OCI-LY3 (cell line): Measurements from ENCODE around the gene MUSK.
"Not testable (repeated sequence)": the region's sequence is repeated elsewhere in the genome, so short reads cannot be mapped to it uniquely, and the experiment has no call there.

Experiments
- H2AFZ ChIP-seq: fragments of 200-600, 300-600 bp; shearing (Covaris generic); 2 replicates; pipeline ENCODE4 v1.6.0; 2014; ENCODE audit warnings: antibody characterized with exemption, low read depth, low read length
- H3K27ac ChIP-seq: fragments of 200-600, 300-600 bp; sonication (generic); 2 replicates; pipeline ENCODE4 v1.5.1; 2014; ENCODE audit warnings: mild to moderate bottlenecking, low read length, moderate library complexity, mixed read lengths
- H3K27me3 ChIP-seq: fragments of 200-600, 300-600 bp; sonication (generic); 2 replicates; pipeline ENCODE4 v1.6.1; 2014; ENCODE audit warnings: low read depth, low read length, mixed read lengths
- H3K36me3 ChIP-seq: fragments of 200-600, 300-600 bp; sonication (generic); replicated peaks from 2 replicates; pipeline ENCODE3; 2014; ENCODE audit warnings: low read depth, low read length, mixed read lengths
- H3K4me1 ChIP-seq: fragments of 300-600, 200-600 bp; sonication (generic); 2 replicates; pipeline ENCODE4 v1.6.1; 2014; ENCODE audit warnings: low read length, mixed read lengths
- H3K4me2 ChIP-seq: fragments of 200-600, 300-600 bp; sonication (generic); 2 replicates; pipeline ENCODE4 v1.6.1; 2014; ENCODE audit warnings: low read length, mixed read lengths
- H3K4me3 ChIP-seq: fragments of 300-600, 200-600 bp; sonication (generic); 2 replicates; pipeline ENCODE4 v1.5.1; 2014; ENCODE audit warnings: antibody characterized with exemption, mild to moderate bottlenecking, low read length, moderate library complexity
- H3K79me2 ChIP-seq: fragments of 300-600, 200-600 bp; shearing (Covaris generic); 2 replicates; pipeline ENCODE4 v1.6.1; 2014; ENCODE audit warnings: mild to moderate bottlenecking, low read length, mixed read lengths
- H3K9ac ChIP-seq: fragments of 300-600, 200-600 bp; shearing (Covaris generic); 2 replicates; pipeline ENCODE4 v1.6.0; 2014; ENCODE audit warnings: mild to moderate bottlenecking, low read length, moderate library complexity
- H3K9me3 ChIP-seq: fragments of 200-600, 300-600 bp; shearing (Covaris generic); 2 replicates; pipeline ENCODE4 v1.6.1; 2014; ENCODE audit warnings: low read length, mixed read lengths; ENCODE audit not compliant: insufficient read depth
- H4K20me1 ChIP-seq: fragments of 200-600, 300-600 bp; sonication (generic); 2 replicates; pipeline ENCODE4 v1.6.1; 2016; ENCODE audit warnings: low read length, mixed read lengths; ENCODE audit not compliant: insufficient read depth
- EZH2phosphoT487 ChIP-seq: fragments of 200-600 bp; shearing (Covaris generic); IDR thresholded peaks from 2 replicates; pipeline ENCODE4 v1.6.1; 2018; ENCODE audit warnings: antibody characterized with exemption, mixed run types, low read depth
- TF ChIP-seq, protein P1 (sequence below): fragments of 200-600, 300-600 bp; sonication (generic); IDR thresholded peaks from 2 replicates; pipeline ENCODE4 v1.5.1; 2014; ENCODE audit warnings: antibody characterized with exemption, low read length, low read depth

The MUSK gene

DNA sequence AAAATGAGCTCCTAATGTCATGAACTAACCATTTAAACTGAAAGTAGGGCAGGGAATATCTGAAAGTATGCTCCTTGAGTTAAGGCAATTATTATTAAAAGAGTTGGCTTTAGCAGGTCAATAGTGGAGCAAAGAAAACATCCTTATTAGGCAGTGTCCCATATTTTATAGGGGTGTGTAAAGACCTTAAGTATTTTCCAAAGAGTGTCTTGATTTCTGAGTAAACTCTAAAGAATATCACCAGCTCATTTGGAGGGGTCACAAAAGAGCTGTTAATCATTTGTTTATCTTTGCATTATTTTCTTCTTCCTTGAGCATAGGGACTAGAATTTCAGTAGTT, 109.3 kb downstream of the MUSK start:
- no peaks in the 10 kb centered on the region for H3K36me3 ChIP-seq
- no peaks in the 10 kb centered on the region for H3K27me3 ChIP-seq
- H3K79me2 ChIP-seq: no peaks in the 10 kb centered on the region
- H3K27ac ChIP-seq: no peak overlapping the region
- H3K9me3 ChIP-seq: no peaks in the 10 kb centered on the region
- H3K4me2 ChIP-seq: no peak overlapping the region
- H4K20me1 ChIP-seq: no peaks in the 10 kb centered on the region
- H3K4me1 ChIP-seq: no peaks in the 10 kb centered on the region
- TF ChIP-seq, protein P1, sequence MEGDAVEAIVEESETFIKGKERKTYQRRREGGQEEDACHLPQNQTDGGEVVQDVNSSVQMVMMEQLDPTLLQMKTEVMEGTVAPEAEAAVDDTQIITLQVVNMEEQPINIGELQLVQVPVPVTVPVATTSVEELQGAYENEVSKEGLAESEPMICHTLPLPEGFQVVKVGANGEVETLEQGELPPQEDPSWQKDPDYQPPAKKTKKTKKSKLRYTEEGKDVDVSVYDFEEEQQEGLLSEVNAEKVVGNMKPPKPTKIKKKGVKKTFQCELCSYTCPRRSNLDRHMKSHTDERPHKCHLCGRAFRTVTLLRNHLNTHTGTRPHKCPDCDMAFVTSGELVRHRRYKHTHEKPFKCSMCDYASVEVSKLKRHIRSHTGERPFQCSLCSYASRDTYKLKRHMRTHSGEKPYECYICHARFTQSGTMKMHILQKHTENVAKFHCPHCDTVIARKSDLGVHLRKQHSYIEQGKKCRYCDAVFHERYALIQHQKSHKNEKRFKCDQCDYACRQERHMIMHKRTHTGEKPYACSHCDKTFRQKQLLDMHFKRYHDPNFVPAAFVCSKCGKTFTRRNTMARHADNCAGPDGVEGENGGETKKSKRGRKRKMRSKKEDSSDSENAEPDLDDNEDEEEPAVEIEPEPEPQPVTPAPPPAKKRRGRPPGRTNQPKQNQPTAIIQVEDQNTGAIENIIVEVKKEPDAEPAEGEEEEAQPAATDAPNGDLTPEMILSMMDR: no peak
- no peak for TF ChIP-seq EZH2phosphoT487
- no peak overlapping the region for H3K9ac ChIP-seq
- H2AFZ ChIP-seq: no peak overlapping the region
- no peak overlapping the region for H3K4me3 ChIP-seq

GRCh38 chr9:110782701-110783100, 114.1 kb downstream of the MUSK start:
- H2AFZ ChIP-seq: no peak overlapping the region
- no peaks in the 10 kb centered on the region for H3K79me2 ChIP-seq

DNA sequence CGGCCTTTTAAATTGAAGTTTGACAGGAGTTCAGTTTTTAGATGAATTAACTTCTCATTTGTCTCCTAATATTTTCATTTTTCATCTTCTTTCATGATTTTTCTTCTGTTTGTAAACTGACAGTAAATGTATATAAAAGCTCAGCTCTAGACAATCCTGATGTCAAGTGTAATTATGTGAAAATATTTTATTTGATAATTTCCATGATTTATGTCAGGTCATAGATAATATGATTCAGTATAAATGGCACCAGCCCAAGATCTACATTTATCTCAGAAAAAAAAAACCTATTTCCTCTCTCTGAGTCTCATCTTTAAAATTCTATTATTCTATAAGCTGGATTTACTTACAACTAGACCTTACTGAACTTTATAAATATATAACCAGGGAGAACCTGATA, 115.7 kb downstream of the MUSK start:
- H3K9ac ChIP-seq: no peak overlapping the region
- H3K4me2 ChIP-seq: no peak overlapping the region
- H2AFZ ChIP-seq: no peak overlapping the region
- no peaks in the 10 kb centered on the region for H3K36me3 ChIP-seq
- no peak for TF ChIP-seq EZH2phosphoT487
- TF ChIP-seq, protein P1: no peak
- no peak overlapping the region for H3K27ac ChIP-seq
- no peaks in the 10 kb centered on the region for H3K27me3 ChIP-seq
- H3K4me1 ChIP-seq: no peaks in the 10 kb centered on the region
- H4K20me1 ChIP-seq: no peaks in the 10 kb centered on the region
- no peak overlapping the region for H3K4me3 ChIP-seq
- no peaks in the 10 kb centered on the region for H3K79me2 ChIP-seq
- no peaks in the 10 kb centered on the region for H3K9me3 ChIP-seq

More at GRCh38 chr9:110782701-110783100, 114.1 kb downstream of the MUSK start:
- Histone ChIP-seq H3K27me3 (no peaks in the 10 kb centered on the region), H3K4me2 (no peak overlapping the region), H3K4me1 (no peaks in the 10 kb centered on the region), H3K36me3 (no peaks in the 10 kb centered on the region), H3K9ac (no peak overlapping the region), H3K4me3 (no peak overlapping the region), H3K9me3 (no peaks in the 10 kb centered on the region), H4K20me1 (no peaks in the 10 kb centered on the region), H3K27ac (no peak overlapping the region)
- TF ChIP-seq, protein P1: no peak
- no peak for TF ChIP-seq EZH2phosphoT487

- Histone ChIP-seq H3K4me2 (no peak overlapping the region), H3K36me3 (no peaks in the 10 kb centered on the region), H3K4me3 (no peak overlapping the region)
These were observed 116.6 kb downstream of the MUSK start for GRCh38 chr9:110785166-110785565.

DNA sequence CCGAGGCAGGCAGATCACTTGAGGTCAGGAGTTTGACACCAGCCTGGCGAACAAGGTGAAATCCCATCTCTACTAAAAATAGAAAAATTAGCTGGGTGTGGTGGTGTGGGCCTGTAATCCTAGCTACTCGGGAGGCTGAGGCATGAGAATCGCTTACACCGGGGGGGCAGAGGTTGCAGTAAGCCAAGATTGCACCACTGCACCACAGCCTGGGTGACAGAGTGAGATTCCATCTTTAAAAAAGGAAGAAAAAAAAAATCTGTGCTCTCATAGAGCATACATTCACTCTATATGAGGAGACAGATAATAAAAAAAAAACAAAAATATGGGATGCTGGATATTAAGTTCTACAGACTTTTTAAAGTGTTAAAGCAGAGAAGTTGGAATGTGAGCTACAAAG, 119.8 kb downstream of the MUSK start:
- not testable (repeated sequence) for H3K9me3 ChIP-seq, H4K20me1 ChIP-seq, H3K27me3 ChIP-seq, H3K4me1 ChIP-seq, H3K79me2 ChIP-seq, H3K4me2 ChIP-seq, H3K36me3 ChIP-seq, H3K4me3 ChIP-seq, H3K9ac ChIP-seq, H3K27ac ChIP-seq, H2AFZ ChIP-seq

More at GRCh38 chr9:110785166-110785565, 116.6 kb downstream of the MUSK start:
- Histone ChIP-seq H3K4me1 (no peaks in the 10 kb centered on the region), H4K20me1 (no peaks in the 10 kb centered on the region), H3K27ac (no peak overlapping the region), H3K9ac (no peak overlapping the region), H3K27me3 (no peaks in the 10 kb centered on the region), H3K9me3 (no peaks in the 10 kb centered on the region), H2AFZ (no peak overlapping the region), H3K79me2 (no peaks in the 10 kb centered on the region)
- TF ChIP-seq, protein P1: no peak
- no peak for TF ChIP-seq EZH2phosphoT487
